GM12878 (cell line): Measurements from ENCODE around the gene TMEM259. TPM values are rescaled to one million over a fixed set of nuclear protein-coding genes. Genes with fewer than 3 reads are reported as not detected.
A peak's percentile ranks its signal among the peaks of the same experiment; 100 is the strongest.

Experiments
- ATAC-seq: fragments of 200-7000 bp; cut with Tn5 transposase; 3 replicates; pipeline ENCODE4 v1.9.1; 2020; ENCODE audit warnings: mild to moderate bottlenecking, moderate library complexity
- BruUV-seq: library from RNA; stranded (reverse); fragments of 400-500 nt; replicated peaks from 2 replicates; lab custom pipeline; 2021; lab: Mats Ljungman, UMichigan
- CTCF ChIA-PET: fragments of 300-600 bp; sonication (Branson Sonifier 250); formaldehyde crosslinking; extraction: SDS; loops from one replicate; lab custom pipeline; 2021; ENCODE audit warnings: inconsistent platforms; lab: Yijun Ruan, JAX
- POLR2A ChIA-PET: fragments of 350-600 bp; formaldehyde crosslinking; extraction: SDS; loops from one replicate; lab custom pipeline; 2021; ENCODE audit warnings: inconsistent platforms; lab: Charles Lee
- RAD21 ChIA-PET: fragments of 300-600 bp; sonication (Branson Sonifier 250); formaldehyde crosslinking; loops from one replicate; lab custom pipeline; 2023; ENCODE audit warnings: antibody characterized with exemption; ENCODE audit not compliant: unreplicated experiment; lab: Charles Lee
- SMC1A ChIA-PET: fragments of 300-600 bp; sonication (Branson Sonifier 250); formaldehyde crosslinking; loops from one replicate; lab custom pipeline; 2023; ENCODE audit not compliant: unreplicated experiment, uncharacterized antibody; lab: Charles Lee
- DNase-seq: peaks from one replicate; pipeline ENCODE4 v3.0.0-alpha.2; 2011; ENCODE audit warnings: low read depth, low spot score
- FAIRE-seq: peaks from 3 replicates; lab custom pipeline; 2011; peaks lifted over from hg19 to GRCh38; lab: Jason Lieb, UNC
- H2AFZ ChIP-seq: 2 replicates; pipeline ENCODE4 v1.6.0; 2011; ENCODE audit warnings: low read depth, low read length, control low read depth; ENCODE audit not compliant: control insufficient read depth
- H3K27ac ChIP-seq: 2 replicates; pipeline ENCODE4 v1.5.1; 2011; ENCODE audit warnings: control low read depth; ENCODE audit not compliant: control insufficient read depth, insufficient read depth
- H3K27me3 ChIP-seq, 2 experiments: replicated peaks in 1 of 2; 2 replicates each; pipeline versions ENCODE4 v1.6.0 to v1.6.1; 2011; ENCODE audit warnings: low read length in 1 of 2; ENCODE audit not compliant: control insufficient read depth in 2 of 2, insufficient read depth in 2 of 2
- H3K36me3 ChIP-seq, 2 experiments: 2 replicates each; pipeline ENCODE4 v1.5.1; 2011; ENCODE audit warnings: low read length in 1 of 2; ENCODE audit not compliant: control insufficient read depth in 2 of 2, insufficient read depth in 2 of 2
- H3K4me1 ChIP-seq: 2 replicates; pipeline ENCODE4 v1.6.1; 2011; ENCODE audit warnings: mild to moderate bottlenecking, low read length, moderate library complexity, mixed read lengths; ENCODE audit not compliant: control insufficient read depth, insufficient read depth
- H3K4me2 ChIP-seq: 2 replicates; pipeline ENCODE4 v1.6.0; 2011; ENCODE audit warnings: control low read depth; ENCODE audit not compliant: control insufficient read depth, insufficient read depth
- H3K4me3 ChIP-seq: fragments of 200-600 bp; sonication (generic); 2 replicates; pipeline ENCODE4 v1.5.1; 2016
- H3K79me2 ChIP-seq: 2 replicates; pipeline ENCODE4 v1.6.0; 2011; ENCODE audit warnings: low read length; ENCODE audit not compliant: control insufficient read depth, insufficient read depth
- H3K9ac ChIP-seq: 2 replicates; pipeline ENCODE4 v1.8.0; 2011; ENCODE audit warnings: low read length, control low read depth, mixed read lengths; ENCODE audit not compliant: control insufficient read depth, insufficient read depth
- H3K9me3 ChIP-seq: replicated peaks from 3 replicates; pipeline ENCODE4 v1.5.1; 2011; ENCODE audit warnings: mild to moderate bottlenecking, low read length; ENCODE audit not compliant: control insufficient read depth, insufficient read depth
- H4K20me1 ChIP-seq: 2 replicates; pipeline ENCODE4 v1.6.0; 2011; ENCODE audit not compliant: control insufficient read depth, insufficient read depth
- EP300 ChIP-seq, 2 experiments: fragments of 150-350 bp in 1 of 2; IDR thresholded peaks; 2 replicates each; pipeline ENCODE4 v1.6.1; 2011 to 2012; ENCODE audit warnings: low read depth in 2 of 2, low read length in 2 of 2, borderline replicate concordance in 1 of 2, improper control_type of control experiment in 1 of 2, inconsistent platforms in 1 of 2; ENCODE audit not compliant: control insufficient read depth in 1 of 2
- FOS ChIP-seq: IDR thresholded peaks from 3 replicates; pipeline ENCODE4 v1.6.1; 2011; ENCODE audit warnings: borderline replicate concordance; ENCODE audit not compliant: insufficient read length; ENCODE audit errors: extremely low read depth
- POLR2A ChIP-seq: IDR thresholded peaks from 2 replicates; pipeline ENCODE4 v1.6.1; 2011; ENCODE audit warnings: low read depth, mild to moderate bottlenecking, low read length
- whole genome bisulfite sequencing: methylation state at CpG from one replicate; pipeline ENCODE4 v1.1.6; 2016; ENCODE audit warnings: low lambda C conversion rate; ENCODE audit not compliant: insufficient replicate concordance, insufficient coverage; ENCODE audit errors: missing lambda C conversion rate; 5-methylcytosine and 5-hydroxymethylcytosine counted together
- in situ Hi-C: fragments of 300-500 bp; cut with MboI; formaldehyde crosslinking; loops from 9 replicates; pipeline ENCODE4 v1.14.3; 2018; ENCODE audit warnings: mixed read lengths
- intact Hi-C: fragments of 100-400 bp; cut with micrococcal nuclease; formaldehyde crosslinking; loops from one replicate; pipeline ENCODE4 v1.14.2; 2022; ENCODE audit not compliant: unreplicated experiment
- polyA plus RNA-seq, 11 experiments: library from polyadenylated mRNA; depleted of rRNA in 4 of 11; unstranded in 6 of 11; stranded (reverse) in 5 of 11; fragments of >200 nt; fragmentation: Nextera tagmentation in 4 of 11; fragmentation: Illumina TruSeq in 1 of 11; extraction: Ambion mirVana in 4 of 11; extraction: Trizol in 1 of 11; gene quantifications; 1 replicate in 1 of 11; 2 replicates in 10 of 11; pipeline versions ENCODE4 v1.2.1 to v1.2.3, GENCODE V29; 2011 to 2016; ENCODE audit warnings: inconsistent platforms in 2 of 11, missing spikeins in 2 of 11, low read depth in 1 of 11
- total RNA-seq, 4 experiments: library from RNA; depleted of rRNA in 3 of 4; stranded (reverse); fragments of >200 nt in 3 of 4; fragmentation: Illumina TruSeq in 1 of 4; extraction: Trizol in 1 of 4; gene quantifications; 2 replicates each; pipeline versions ENCODE4 v1.2.1 to v1.2.3, GENCODE V29; 2013 to 2021

The TMEM259 gene
- total and polyA plus RNA-seq, 10 of the 15 experiments (the other 5 are each of a cell fraction or from before 2014, with no cell fraction given): 0.43 to 184 (median 62.0) TPM

GRCh38 chr19:1009981-1010538, 10.9 kb downstream of the TMEM259 start:
- ATAC-seq (no peak; the same call in 2 of the 3 replicates), FAIRE-seq (no peak), DNase-seq (no peak)
- Histone ChIP-seq H3K27ac (no peak overlapping the region), H3K9me3 (no peaks in the 10 kb centered on the region), H2AFZ (no peak overlapping the region), H3K79me2 (peaks cover 7% of the 10 kb centered on the region), H3K9ac (no peak overlapping the region), H3K4me2 (no peak overlapping the region), H3K4me3 (no peak overlapping the region), H3K36me3 (peaks cover 3 to 38% of the 10 kb centered on the region in 2 experiments; a peak in 3 of 4 replicates), H3K4me1 (no peaks in the 10 kb centered on the region), H4K20me1 (no peaks in the 10 kb centered on the region), H3K27me3 (no peaks in the 10 kb centered on the region)
- TF ChIP-seq FOS (no peak), POLR2A (peak; percentile 50; the same call in 1 of the 2 replicates)
- in situ Hi-C loops: no loop called here
- ChIA-PET CTCF (no interaction called here), RAD21 (interaction anchor here (0.6 kb wide), 1 partner anchor 91 kb away, joined by 3 read pairs; no protein-coding TSS in a partner anchor), POLR2A (no interaction called here), SMC1A (no interaction called here)
- no TSS peak for BruUV-seq
- intact Hi-C loops: no loop called here
- WGBS: 91% methylated on average over 22 of the region's 29 CpGs

- intact Hi-C loops: no loop called here
- Histone ChIP-seq H3K4me1 (no peaks in the 10 kb centered on the region), H4K20me1 (no peaks in the 10 kb centered on the region), H3K27me3 (no peaks in the 10 kb centered on the region), H3K4me3 (no peak overlapping the region), H3K4me2 (no peak overlapping the region), H2AFZ (no peak overlapping the region), H3K9me3 (no peaks in the 10 kb centered on the region), H3K36me3 (peaks cover 3 to 35% of the 10 kb centered on the region in 2 experiments; a peak in 3 of 4 replicates), H3K27ac (no peak overlapping the region), H3K79me2 (no peaks in the 10 kb centered on the region; the same call in 1 of the 2 replicates), H3K9ac (no peak overlapping the region)
- ATAC-seq (0 out of 3 replicates have a peak, but pooled peaks have one; percentile 9), DNase-seq (no peak), FAIRE-seq (no peak)
- RAD21 ChIA-PET: no interaction called here
- SMC1A ChIA-PET: no interaction called here
- 94% methylated on average over 38 of the region's 92 CpGs for WGBS
- in situ Hi-C loops: no loop called here
- POLR2A ChIA-PET: no interaction called here
- TF ChIP-seq EP300 (IDR thresholded peaks at IDR 0.05; ENCODE audit: borderline replicate concordance in 1 of 2, control insufficient read depth in 1 of 2, low read depth in 2 of 2, low read length in 2 of 2) (no peak), POLR2A (peak; percentile 40)
- TSS peak; percentile 91 for BruUV-seq
- CTCF ChIA-PET: no interaction called here
Measured at GRCh38 chr19:1009041-1009980, 11.6 kb downstream of the TMEM259 start.
